Lower leg skin (tissue), 4 donors: ENCODE measurements around the gene INTS14. TPM values are rescaled to one million over a fixed set of nuclear protein-coding genes. Genes with fewer than 3 reads are reported as not detected.

Source experiments
- DNase-seq, 2 donors: peaks; one replicate each; pipeline ENCODE4 v3.0.0-alpha.2; 2019; ENCODE audit warnings: low spot score in 2 of 2
- H3K4me3 ChIP-seq: fragments of 200-600 bp; sonication (generic); 2 replicates; pipeline ENCODE4 v1.5.1; 2017; ENCODE audit warnings: mild to moderate bottlenecking, low read depth; ENCODE audit not compliant: poor library complexity, severe bottlenecking
- CTCF ChIP-seq, 3 donors: fragments of 450-650 bp; IDR thresholded peaks; one replicate each; pipeline ENCODE4 v1.5.1; 2016; ENCODE audit warnings: antibody characterized with exemption in 3 of 3, mild to moderate bottlenecking in 3 of 3, moderate library complexity in 2 of 3
- POLR2A ChIP-seq, 2 donors: fragments of 450-650 bp; IDR thresholded peaks; one replicate each; pipeline ENCODE4 v1.6.1; 2016 to 2017; ENCODE audit warnings: antibody characterized with exemption in 2 of 2, mild to moderate bottlenecking in 1 of 2, moderate library complexity in 1 of 2
- WGBS, 2 donors: methylation state at CpG; one replicate each; pipeline ENCODE4 v1.1.5; 2018; 5-methylcytosine and 5-hydroxymethylcytosine counted together
- intact Hi-C: fragments of 100-400 bp; cut with DNase I; formaldehyde crosslinking; loops from one replicate; pipeline ENCODE4 v1.15.0; 2023; ENCODE audit warnings: low total_unique reads
- total RNA-seq, 4 donors: library from RNA; depleted of rRNA; stranded (reverse); fragments of >200 nt; gene quantifications; one replicate each; pipeline ENCODE4 v1.1.0, GENCODE V29; 2016

The INTS14 gene
- total RNA-seq, 4 donors from 2014 or later = 22.6 to 37.6 (median 32.7) TPM

GRCh38 chr15:65530318-65531111, 80.4 kb downstream of the INTS14 start, which contains the start of gene HACD3:
Gene HACD3 (plus strand): TSS chr15:65530463. CDS start chr15:65530632, 169 bp downstream.
- 0 to 1% methylated on average over 37 to 50 of the region's 88 CpGs for WGBS, 2 donors
- intact Hi-C loops = no loop called here
- peak; percentile 61 to 96 for DNase-seq

GRCh38 chr15:65529762-65530317, 81.1 kb downstream of the INTS14 start:
- intact Hi-C loops = no loop called here
- H3K4me3 ChIP-seq = peak overlapping the region; percentile 57
- no peak for TF ChIP-seq POLR2A (IDR thresholded peaks at IDR 0.05)
- TF ChIP-seq CTCF (IDR thresholded peaks at IDR 0.05) = no peak
- WGBS, 2 donors = 44 to 48% methylated on average over 13 of the region's 13 CpGs
- DNase-seq = no peak

More at GRCh38 chr15:65530318-65531111, 80.4 kb downstream of the INTS14 start, which contains the start of gene HACD3:
- peak within 1 kb of the TSS; percentile 57 for H3K4me3 ChIP-seq
- TF ChIP-seq POLR2A (IDR thresholded peaks at IDR 0.05) (peak in 1 of 2 donors; percentile 8), CTCF (IDR thresholded peaks at IDR 0.05) (no peak)

Other genes starting within 250 kb of the INTS14 start
- not detected for gene IGDCC3, start 233.1 kb downstream of the INTS14 start, total RNA-seq
- 1 to 10 TPM in 1 of 4 donors, under 1 TPM in 3; 0.27 to 1.2 (median 0.32) TPM for gene IGDCC4, start 188.2 kb downstream of the INTS14 start, total RNA-seq
- gene DPP8, start 93.4 kb downstream of the INTS14 start, total RNA-seq = 10 to 100 TPM; 23.3 to 35.4 (median 31.1) TPM
- gene HACD3, start 80.7 kb downstream of the INTS14 start, total RNA-seq = 10 to 100 TPM; 30.5 to 43.0 (median 38.1) TPM
- 10 to 100 TPM in 1 of 4 donors, 1 to 10 TPM in 3; 4.6 to 10.6 (median 6.6) TPM for gene SLC24A1, start 10.8 kb upstream of the INTS14 start, total RNA-seq
- 10 to 100 TPM in 3 of 4 donors, 1 to 10 TPM in 1; 7.4 to 16.4 (median 13.3) TPM for gene DENND4A, start 181.2 kb upstream of the INTS14 start, total RNA-seq